ENCODE results near the gene CFAP46.

- TF ChIP-seq CTCF (IDR thresholded peaks at IDR 0.05): no peak
- no peak for TF ChIP-seq POLR2A (IDR thresholded peaks at IDR 0.05)
Measured at GRCh38 chr10:132810807-132811700, 131.3 kb downstream of the CFAP46 start.

Data from Peyer's patch (tissue), 4 donors.